HEK293 (cell line): Measurements from ENCODE around the gene TRNT1.

ENCODE experiments used
- CTCF ChIA-PET: fragments of 350-600 bp; formaldehyde crosslinking; extraction: SDS; loops from one replicate; lab custom pipeline; 2021; ENCODE audit warnings: antibody characterized with exemption; lab: Yijun Ruan, JAX
- POLR2A ChIA-PET: fragments of 300-600 bp; formaldehyde crosslinking; extraction: SDS; loops from one replicate; lab custom pipeline; 2020; ENCODE audit warnings: antibody characterized with exemption, inconsistent platforms; lab: Yijun Ruan, JAX
- H3K27ac ChIP-seq: fragments of 200-500 bp; sonication (Bioruptor generic); 2 replicates; pipeline ENCODE4 v1.5.1; 2014; ENCODE audit warnings: low read depth, low read length, control low read depth, inconsistent platforms; ENCODE audit errors: extremely low read depth
- H3K36me3 ChIP-seq, 2 experiments: fragments of 200-500 bp in 1 of 2; sonication (Bioruptor generic) in 1 of 2; 1 replicate in 1 of 2; 2 replicates in 1 of 2; pipeline ENCODE4 v1.5.1; 2014 to 2017; ENCODE audit warnings: inconsistent platforms in 2 of 2, low read length in 2 of 2; ENCODE audit not compliant: control insufficient read depth in 2 of 2, insufficient read depth in 1 of 2
- H3K4me1 ChIP-seq: fragments of 200-500 bp; sonication (Bioruptor generic); 2 replicates; pipeline ENCODE4 v1.5.1; 2014; ENCODE audit warnings: mild to moderate bottlenecking, low read length, inconsistent platforms; ENCODE audit not compliant: control insufficient read depth, insufficient read depth
- H3K4me3 ChIP-seq: 2 replicates; pipeline ENCODE4 v1.5.1; 2011; ENCODE audit warnings: low read depth, mild to moderate bottlenecking, control low read depth, low read length, moderate library complexity
- H3K9me3 ChIP-seq: fragments of 200-500 bp; sonication (Bioruptor generic); 2 replicates; pipeline ENCODE4 v1.5.1; 2014; ENCODE audit warnings: low read depth, low read length, inconsistent platforms; ENCODE audit not compliant: control insufficient read depth, insufficient read depth
- EGR2 ChIP-seq: fragments of 450-650 bp; formaldehyde crosslinking; IDR thresholded peaks from 2 replicates; pipeline ENCODE4 v1.5.1; 2016; ENCODE audit warnings: low read depth, missing biosample characterization, missing genetic modification characterization
- GLIS1 ChIP-seq: fragments of 450-650 bp; formaldehyde crosslinking; IDR thresholded peaks from 2 replicates; pipeline ENCODE4 v1.5.1; 2016; ENCODE audit warnings: missing biosample characterization, missing genetic modification characterization
- SALL2 ChIP-seq: fragments of 450-650 bp; formaldehyde crosslinking; IDR thresholded peaks from 2 replicates; pipeline ENCODE4 v1.5.0; 2017; ENCODE audit warnings: missing biosample characterization, mild to moderate bottlenecking, missing genetic modification characterization, borderline replicate concordance
- ZBTB21 ChIP-seq: fragments of 450-650 bp; formaldehyde crosslinking; IDR thresholded peaks from 2 replicates; pipeline ENCODE4 v1.5.1; 2017; ENCODE audit warnings: missing biosample characterization, missing genetic modification characterization
- ZNF140 ChIP-seq: fragments of 450-650 bp; formaldehyde crosslinking; IDR thresholded peaks from 2 replicates; pipeline ENCODE4 v1.5.1; 2016; ENCODE audit warnings: missing biosample characterization, missing genetic modification characterization
- ZNF155 ChIP-seq: fragments of 450-650 bp; formaldehyde crosslinking; IDR thresholded peaks from 2 replicates; pipeline ENCODE4 v1.5.1; 2016; ENCODE audit warnings: missing biosample characterization, missing genetic modification characterization
- ZNF473 ChIP-seq: fragments of 450-650 bp; formaldehyde crosslinking; IDR thresholded peaks from 2 replicates; pipeline ENCODE4 v1.5.1; 2017; ENCODE audit warnings: missing biosample characterization, missing genetic modification characterization
- ZNF529 ChIP-seq: fragments of 450-650 bp; formaldehyde crosslinking; IDR thresholded peaks from 2 replicates; pipeline ENCODE4 v1.5.1; 2017; ENCODE audit warnings: missing genetic modification characterization, missing biosample characterization; ENCODE audit not compliant: insufficient replicate concordance
- ZNF561 ChIP-seq: fragments of 450-650 bp; IDR thresholded peaks from 2 replicates; pipeline ENCODE4 v1.5.1; 2018; ENCODE audit warnings: missing biosample characterization, missing genetic modification characterization, borderline replicate concordance
- ZNF585B ChIP-seq: fragments of 450-650 bp; formaldehyde crosslinking; IDR thresholded peaks from 2 replicates; pipeline ENCODE4 v1.5.1; 2016; ENCODE audit warnings: missing biosample characterization, missing genetic modification characterization
- ZNF629 ChIP-seq: fragments of 450-650 bp; formaldehyde crosslinking; IDR thresholded peaks from 2 replicates; pipeline ENCODE4 v1.5.1; 2017; ENCODE audit warnings: missing biosample characterization, missing genetic modification characterization
- ZNF664 ChIP-seq: fragments of 450-650 bp; formaldehyde crosslinking; IDR thresholded peaks from 2 replicates; pipeline ENCODE4 v1.5.1; 2016; ENCODE audit warnings: missing biosample characterization, missing genetic modification characterization
- ZNF791 ChIP-seq: fragments of 450-650 bp; formaldehyde crosslinking; IDR thresholded peaks from 2 replicates; pipeline ENCODE4 v1.5.1; 2016; ENCODE audit warnings: missing biosample characterization, missing genetic modification characterization
- TF ChIP-seq, protein P1 (sequence below): fragments of 450-650 bp; formaldehyde crosslinking; IDR thresholded peaks from 2 replicates; pipeline ENCODE4 v1.5.1; 2016; ENCODE audit warnings: missing biosample characterization, missing genetic modification characterization
- TF ChIP-seq, protein P2 (sequence below): fragments of 450-650 bp; formaldehyde crosslinking; IDR thresholded peaks from 2 replicates; pipeline ENCODE4 v1.5.1; 2016; ENCODE audit warnings: missing biosample characterization, missing genetic modification characterization
- TF ChIP-seq, protein P3 (sequence below): fragments of 450-650 bp; formaldehyde crosslinking; optimal IDR thresholded peaks from 2 replicates; pipeline ENCODE3; 2016; ENCODE audit warnings: missing biosample characterization, mild to moderate bottlenecking, missing genetic modification characterization
- TF ChIP-seq, protein P4 (sequence below): fragments of 450-650 bp; formaldehyde crosslinking; IDR thresholded peaks from 2 replicates; pipeline ENCODE4 v1.5.1; 2017; ENCODE audit warnings: missing biosample characterization, mild to moderate bottlenecking, missing genetic modification characterization, moderate library complexity

TRNT1 gene

GRCh38 chr3:3107181-3107580, 19.6 kb upstream of the TRNT1 start:
- TF ChIP-seq ZNF585B (no peak), ZNF140 (tag by site-specific recombination) (peak; percentile 90), EGR2 (tag by site-specific recombination) (no peak), ZNF529 (tag by site-specific recombination) (no peak), GLIS1 (tag by site-specific recombination) (no peak)
- TF ChIP-seq, protein P1, sequence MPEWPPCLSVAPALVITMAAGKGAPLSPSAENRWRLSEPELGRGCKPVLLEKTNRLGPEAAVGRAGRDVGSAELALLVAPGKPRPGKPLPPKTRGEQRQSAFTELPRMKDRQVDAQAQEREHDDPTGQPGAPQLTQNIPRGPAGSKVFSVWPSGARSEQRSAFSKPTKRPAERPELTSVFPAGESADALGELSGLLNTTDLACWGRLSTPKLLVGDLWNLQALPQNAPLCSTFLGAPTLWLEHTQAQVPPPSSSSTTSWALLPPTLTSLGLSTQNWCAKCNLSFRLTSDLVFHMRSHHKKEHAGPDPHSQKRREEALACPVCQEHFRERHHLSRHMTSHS = no peak
- Histone ChIP-seq H3K9me3 (no peaks in the 10 kb centered on the region), H3K4me1 (peaks cover 9% of the 10 kb centered on the region; the same call in 1 of the 2 replicates), H3K27ac (no peak overlapping the region), H3K4me3 (no peak overlapping the region), H3K36me3 (no peaks in the 10 kb centered on the region)
- ChIA-PET CTCF (interaction anchor here (0.6 to 1.2 kb wide), 2 partner anchors 12 to 27 kb away, joined by 3 read pairs; no protein-coding TSS in a partner anchor), POLR2A (interaction anchor here (0.7 kb wide), 1 partner anchor 25 kb away, joined by 4 read pairs; no protein-coding TSS in a partner anchor)

GRCh38 chr3:3107858-3108257, 18.9 kb upstream of the TRNT1 start:
- H3K4me3 ChIP-seq = no peak overlapping the region
- ChIA-PET CTCF (no interaction called here), POLR2A (no interaction called here)
- H3K27ac ChIP-seq = no peak overlapping the region
- no peak for TF ChIP-seq ZNF155 (tag by site-specific recombination)
- TF ChIP-seq ZNF629 (tag by site-specific recombination) = no peak
- no peak for TF ChIP-seq ZNF664 (tag by site-specific recombination)
- TF ChIP-seq ZNF791 (tag by site-specific recombination) = no peak
- no peak for TF ChIP-seq ZNF561 (tag by site-specific recombination)
- TF ChIP-seq, protein P2, sequence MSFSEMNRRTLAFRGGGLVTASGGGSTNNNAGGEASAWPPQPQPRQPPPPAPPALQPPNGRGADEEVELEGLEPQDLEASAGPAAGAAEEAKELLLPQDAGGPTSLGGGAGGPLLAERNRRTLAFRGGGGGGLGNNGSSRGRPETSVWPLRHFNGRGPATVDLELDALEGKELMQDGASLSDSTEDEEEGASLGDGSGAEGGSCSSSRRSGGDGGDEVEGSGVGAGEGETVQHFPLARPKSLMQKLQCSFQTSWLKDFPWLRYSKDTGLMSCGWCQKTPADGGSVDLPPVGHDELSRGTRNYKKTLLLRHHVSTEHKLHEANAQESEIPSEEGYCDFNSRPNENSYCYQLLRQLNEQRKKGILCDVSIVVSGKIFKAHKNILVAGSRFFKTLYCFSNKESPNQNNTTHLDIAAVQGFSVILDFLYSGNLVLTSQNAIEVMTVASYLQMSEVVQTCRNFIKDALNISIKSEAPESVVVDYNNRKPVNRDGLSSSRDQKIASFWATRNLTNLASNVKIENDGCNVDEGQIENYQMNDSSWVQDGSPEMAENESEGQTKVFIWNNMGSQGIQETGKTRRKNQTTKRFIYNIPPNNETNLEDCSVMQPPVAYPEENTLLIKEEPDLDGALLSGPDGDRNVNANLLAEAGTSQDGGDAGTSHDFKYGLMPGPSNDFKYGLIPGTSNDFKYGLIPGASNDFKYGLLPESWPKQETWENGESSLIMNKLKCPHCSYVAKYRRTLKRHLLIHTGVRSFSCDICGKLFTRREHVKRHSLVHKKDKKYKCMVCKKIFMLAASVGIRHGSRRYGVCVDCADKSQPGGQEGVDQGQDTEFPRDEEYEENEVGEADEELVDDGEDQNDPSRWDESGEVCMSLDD (tag by site-specific recombination) = no peak
- TF ChIP-seq, protein P3, sequence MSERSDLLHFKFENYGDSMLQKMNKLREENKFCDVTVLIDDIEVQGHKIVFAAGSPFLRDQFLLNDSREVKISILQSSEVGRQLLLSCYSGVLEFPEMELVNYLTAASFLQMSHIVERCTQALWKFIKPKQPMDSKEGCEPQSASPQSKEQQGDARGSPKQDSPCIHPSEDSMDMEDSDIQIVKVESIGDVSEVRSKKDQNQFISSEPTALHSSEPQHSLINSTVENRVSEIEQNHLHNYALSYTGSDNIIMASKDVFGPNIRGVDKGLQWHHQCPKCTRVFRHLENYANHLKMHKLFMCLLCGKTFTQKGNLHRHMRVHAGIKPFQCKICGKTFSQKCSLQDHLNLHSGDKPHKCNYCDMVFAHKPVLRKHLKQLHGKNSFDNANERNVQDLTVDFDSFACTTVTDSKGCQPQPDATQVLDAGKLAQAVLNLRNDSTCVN (tag by site-specific recombination) = no peak
- no peak for TF ChIP-seq SALL2
- no peak for TF ChIP-seq ZNF473 (tag by site-specific recombination)
- TF ChIP-seq ZBTB21 (tag by site-specific recombination) = no peak
- TF ChIP-seq, protein P4, sequence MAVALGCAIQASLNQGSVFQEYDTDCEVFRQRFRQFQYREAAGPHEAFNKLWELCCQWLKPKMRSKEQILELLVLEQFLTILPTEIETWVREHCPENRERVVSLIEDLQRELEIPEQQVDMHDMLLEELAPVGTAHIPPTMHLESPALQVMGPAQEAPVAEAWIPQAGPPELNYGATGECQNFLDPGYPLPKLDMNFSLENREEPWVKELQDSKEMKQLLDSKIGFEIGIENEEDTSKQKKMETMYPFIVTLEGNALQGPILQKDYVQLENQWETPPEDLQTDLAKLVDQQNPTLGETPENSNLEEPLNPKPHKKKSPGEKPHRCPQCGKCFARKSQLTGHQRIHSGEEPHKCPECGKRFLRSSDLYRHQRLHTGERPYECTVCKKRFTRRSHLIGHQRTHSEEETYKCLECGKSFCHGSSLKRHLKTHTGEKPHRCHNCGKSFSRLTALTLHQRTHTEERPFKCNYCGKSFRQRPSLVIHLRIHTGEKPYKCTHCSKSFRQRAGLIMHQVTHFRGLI = no peak
- H3K4me1 ChIP-seq = peaks cover 9% of the 10 kb centered on the region; the same call in 1 of the 2 replicates
- no peaks in the 10 kb centered on the region for H3K36me3 ChIP-seq
- no peaks in the 10 kb centered on the region for H3K9me3 ChIP-seq
